ENCODE measurements around the gene SLC44A3. TPM values are rescaled to one million over a fixed set of nuclear protein-coding genes. Genes with fewer than 3 reads are reported as not detected.
A peak's percentile ranks its signal among the peaks of the same experiment; 100 is the strongest.

Gene SLC44A3
- total and polyA plus RNA-seq, 2 experiments from 2014 or later = 2.9 to 4.5 TPM

GRCh38 chr1:94821636-94822305 lies 1.6 kb downstream of the SLC44A3 start:
- H3K36me3 ChIP-seq (ENCODE audit: insufficient read depth) = no peaks in the 10 kb centered on the region
- H2AFZ ChIP-seq = no peak overlapping the region
- TF ChIP-seq NANOG (IDR thresholded peaks at IDR 0.05; ENCODE audit: borderline replicate concordance) (no peak), ZNF462 (CRISPR knock-in tag; IDR thresholded peaks at IDR 0.05) (no peak), EZH2 (IDR thresholded peaks at IDR 0.05; ENCODE audit: low read depth, unreplicated experiment) (no peak), JUNB (IDR thresholded peaks at IDR 0.05; ENCODE audit: unreplicated experiment) (no peak), ZNF331 (CRISPR knock-in tag; IDR thresholded peaks at IDR 0.05; ENCODE audit: low read depth) (no peak), REST (IDR thresholded peaks at IDR 0.05; ENCODE audit: unreplicated experiment) (no peak), EZH2phosphoT487 (IDR thresholded peaks at IDR 0.05; ENCODE audit: unreplicated experiment) (no peak), STAT1 (IDR thresholded peaks at IDR 0.05; ENCODE audit: unreplicated experiment) (no peak), ETS1 (IDR thresholded peaks at IDR 0.05) (no peak), CREB1 (CRISPR knock-in tag; IDR thresholded peaks at IDR 0.05; ENCODE audit: low read depth) (no peak), CTCF (conservative IDR thresholded peaks at IDR 0.05; ENCODE audit: low read depth in 2 of 2) (no peak), POLR2AphosphoS5 (IDR thresholded peaks at IDR 0.05; ENCODE audit: low read depth) (no peak), ZNF114 (CRISPR knock-in tag; IDR thresholded peaks at IDR 0.05) (no peak)
- H3K9me2 ChIP-seq (ENCODE audit: insufficient read depth) = no peaks in the 10 kb centered on the region
- Mint-ChIP-seq H3K27ac (no peak overlapping the region), H3K36me3 (ENCODE audit: low read depth) (0 out of 3 replicates have a peak, but pooled peaks cover 4% of the 10 kb centered on the region), H3K4me3 (no peak overlapping the region), H3K4me1 (peaks cover 20% of the 10 kb centered on the region), H3K27me3 (ENCODE audit: insufficient read depth, low read depth, poor library complexity) (peaks cover 6% of the 10 kb centered on the region), H3K9me3 (no peaks in the 10 kb centered on the region; the same call in 2 of the 3 replicates)
- H3K27me3 ChIP-seq (ENCODE audit: insufficient read depth) = peaks cover 8% of the 10 kb centered on the region
- peaks cover 14% of the 10 kb centered on the region for H3K4me1 ChIP-seq (ENCODE audit: insufficient read depth)
- DNase-seq (ENCODE audit: low spot score) (no peak), ATAC-seq (no peak)
- 0 out of 2 replicates have a peak overlapping the region, but pooled peaks have one; percentile 83 for H3K4me3 ChIP-seq
- H4K20me1 ChIP-seq (replicated peaks; ENCODE audit: insufficient read depth) = no peaks in the 10 kb centered on the region
- no peaks in the 10 kb centered on the region for H3K79me2 ChIP-seq (replicated peaks; ENCODE audit: insufficient read depth)
- H3F3A ChIP-seq (replicated peaks; ENCODE audit: low read depth) = 0 out of 2 replicates have a peak, but pooled peaks cover 3% of the 10 kb centered on the region
- H3K4me2 ChIP-seq = peak overlapping the region; percentile 81; the same call in 1 of the 2 replicates
- no peak overlapping the region for H3K27ac ChIP-seq (ENCODE audit: low read depth)

Measured in GM23338 (cell line).